ENCODE measurements around the gene ZNF341.

ZNF341 gene

DNA sequence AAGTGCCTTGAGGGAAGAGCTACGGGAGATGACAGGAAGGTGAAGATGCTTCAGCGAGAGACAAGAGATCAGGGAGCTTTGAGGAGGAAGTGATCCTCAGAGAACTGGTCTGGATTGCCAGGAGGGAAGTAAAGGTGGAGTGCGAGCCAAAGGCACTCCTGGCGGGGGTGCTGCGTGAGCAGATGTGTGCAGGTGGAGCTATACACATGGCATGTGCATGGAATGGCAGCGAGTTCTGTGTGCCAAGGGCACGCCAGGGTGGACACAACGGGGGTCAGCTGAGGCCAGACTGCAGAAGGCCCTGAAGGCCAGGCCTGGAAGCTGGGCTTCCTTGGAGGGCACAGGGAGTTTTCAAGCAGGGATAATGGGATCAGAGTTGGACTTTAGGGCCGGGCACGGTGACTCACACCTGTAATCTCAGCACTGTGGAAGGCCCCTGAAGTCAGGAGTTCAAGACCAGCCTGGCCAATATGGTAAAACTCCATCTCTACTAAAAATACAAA is 17.9 kb upstream of the ZNF341 start:
- TF ChIP-seq, protein P1, sequence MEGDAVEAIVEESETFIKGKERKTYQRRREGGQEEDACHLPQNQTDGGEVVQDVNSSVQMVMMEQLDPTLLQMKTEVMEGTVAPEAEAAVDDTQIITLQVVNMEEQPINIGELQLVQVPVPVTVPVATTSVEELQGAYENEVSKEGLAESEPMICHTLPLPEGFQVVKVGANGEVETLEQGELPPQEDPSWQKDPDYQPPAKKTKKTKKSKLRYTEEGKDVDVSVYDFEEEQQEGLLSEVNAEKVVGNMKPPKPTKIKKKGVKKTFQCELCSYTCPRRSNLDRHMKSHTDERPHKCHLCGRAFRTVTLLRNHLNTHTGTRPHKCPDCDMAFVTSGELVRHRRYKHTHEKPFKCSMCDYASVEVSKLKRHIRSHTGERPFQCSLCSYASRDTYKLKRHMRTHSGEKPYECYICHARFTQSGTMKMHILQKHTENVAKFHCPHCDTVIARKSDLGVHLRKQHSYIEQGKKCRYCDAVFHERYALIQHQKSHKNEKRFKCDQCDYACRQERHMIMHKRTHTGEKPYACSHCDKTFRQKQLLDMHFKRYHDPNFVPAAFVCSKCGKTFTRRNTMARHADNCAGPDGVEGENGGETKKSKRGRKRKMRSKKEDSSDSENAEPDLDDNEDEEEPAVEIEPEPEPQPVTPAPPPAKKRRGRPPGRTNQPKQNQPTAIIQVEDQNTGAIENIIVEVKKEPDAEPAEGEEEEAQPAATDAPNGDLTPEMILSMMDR (IDR thresholded peaks at IDR 0.05; ENCODE audit: borderline replicate concordance, extremely low read depth, low read length, poor library complexity, severe bottlenecking) = no peak
- no peak for TF ChIP-seq EZH2 (IDR thresholded peaks at IDR 0.05; ENCODE audit: borderline replicate concordance, low read depth, low read length, severe bottlenecking)
- peaks cover 9% of the 10 kb centered on the region; the same call in 1 of the 2 replicates for H3K79me2 ChIP-seq (ENCODE audit: insufficient read depth, low read length)
- no peaks in the 10 kb centered on the region for H3K27me3 ChIP-seq (ENCODE audit: insufficient read depth, low read length, poor library complexity)
- H3K9me3 ChIP-seq (ENCODE audit: insufficient read depth, low read length, severe bottlenecking) = no peaks in the 10 kb centered on the region
- H3K4me3 ChIP-seq (ENCODE audit: low read depth in 1 of 2, low read length in 2 of 2) = no peak overlapping the region
- no peak overlapping the region for H2AFZ ChIP-seq (ENCODE audit: low read depth, low read length)
- peaks cover 6% of the 10 kb centered on the region for H3K4me1 ChIP-seq (ENCODE audit: insufficient read depth, low read length)
- ATAC-seq (ENCODE audit: insufficient read depth, low read depth) (no peak), DNase-seq (no peak)
- H3K27ac ChIP-seq (ENCODE audit: low read length) = no peak overlapping the region
- H3K4me2 ChIP-seq (ENCODE audit: insufficient read depth, low read length) = no peak overlapping the region
- peaks cover 28% of the 10 kb centered on the region for H3K36me3 ChIP-seq (ENCODE audit: insufficient read depth, low read length)
- H3K9ac ChIP-seq (ENCODE audit: low read depth, low read length) = no peak overlapping the region
- no peaks in the 10 kb centered on the region for H4K20me1 ChIP-seq (ENCODE audit: insufficient read depth, low read length)

DNA sequence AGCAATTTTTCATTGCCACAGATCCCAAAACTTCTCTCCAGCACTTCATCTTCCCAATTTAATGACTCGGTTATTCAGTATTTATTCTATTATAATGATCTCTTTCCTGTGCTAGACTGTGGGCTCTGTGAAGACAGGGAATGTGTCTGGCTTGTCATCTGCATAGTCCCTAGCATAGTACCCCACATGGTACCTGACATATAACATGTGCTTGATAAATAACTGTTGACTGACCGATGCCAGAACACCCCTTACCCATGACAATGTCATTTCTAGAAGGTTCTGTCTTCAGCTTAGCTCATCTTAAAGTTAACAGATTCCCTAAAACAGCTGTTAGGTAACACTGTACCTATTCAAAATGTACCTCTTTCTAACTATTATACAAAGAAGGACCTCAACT is 15.3 kb upstream of the ZNF341 start:
- H3K27me3 ChIP-seq (ENCODE audit: insufficient read depth, low read length, poor library complexity) = no peaks in the 10 kb centered on the region
- peaks cover 18% of the 10 kb centered on the region for H3K79me2 ChIP-seq (ENCODE audit: insufficient read depth, low read length)
- no peak overlapping the region for H3K27ac ChIP-seq (ENCODE audit: low read length)
- TF ChIP-seq EZH2 (IDR thresholded peaks at IDR 0.05; ENCODE audit: borderline replicate concordance, low read depth, low read length, severe bottlenecking) = no peak
- TF ChIP-seq, protein P1 (IDR thresholded peaks at IDR 0.05; ENCODE audit: borderline replicate concordance, extremely low read depth, low read length, poor library complexity, severe bottlenecking) = no peak
- H3K9me3 ChIP-seq (ENCODE audit: insufficient read depth, low read length, severe bottlenecking) = no peaks in the 10 kb centered on the region
- no peak overlapping the region for H3K4me3 ChIP-seq (ENCODE audit: low read depth in 1 of 2, low read length in 2 of 2)
- H3K36me3 ChIP-seq (ENCODE audit: insufficient read depth, low read length) = peaks cover 17% of the 10 kb centered on the region
- H2AFZ ChIP-seq (ENCODE audit: low read depth, low read length) = no peak overlapping the region
- H3K4me2 ChIP-seq (ENCODE audit: insufficient read depth, low read length) = no peak overlapping the region
- H3K4me1 ChIP-seq (ENCODE audit: insufficient read depth, low read length) = peaks cover 26% of the 10 kb centered on the region
- no peak overlapping the region for H3K9ac ChIP-seq (ENCODE audit: low read depth, low read length)
- DNase-seq (no peak), ATAC-seq (ENCODE audit: insufficient read depth, low read depth) (no peak)
- no peaks in the 10 kb centered on the region for H4K20me1 ChIP-seq (ENCODE audit: insufficient read depth, low read length)

DNA sequence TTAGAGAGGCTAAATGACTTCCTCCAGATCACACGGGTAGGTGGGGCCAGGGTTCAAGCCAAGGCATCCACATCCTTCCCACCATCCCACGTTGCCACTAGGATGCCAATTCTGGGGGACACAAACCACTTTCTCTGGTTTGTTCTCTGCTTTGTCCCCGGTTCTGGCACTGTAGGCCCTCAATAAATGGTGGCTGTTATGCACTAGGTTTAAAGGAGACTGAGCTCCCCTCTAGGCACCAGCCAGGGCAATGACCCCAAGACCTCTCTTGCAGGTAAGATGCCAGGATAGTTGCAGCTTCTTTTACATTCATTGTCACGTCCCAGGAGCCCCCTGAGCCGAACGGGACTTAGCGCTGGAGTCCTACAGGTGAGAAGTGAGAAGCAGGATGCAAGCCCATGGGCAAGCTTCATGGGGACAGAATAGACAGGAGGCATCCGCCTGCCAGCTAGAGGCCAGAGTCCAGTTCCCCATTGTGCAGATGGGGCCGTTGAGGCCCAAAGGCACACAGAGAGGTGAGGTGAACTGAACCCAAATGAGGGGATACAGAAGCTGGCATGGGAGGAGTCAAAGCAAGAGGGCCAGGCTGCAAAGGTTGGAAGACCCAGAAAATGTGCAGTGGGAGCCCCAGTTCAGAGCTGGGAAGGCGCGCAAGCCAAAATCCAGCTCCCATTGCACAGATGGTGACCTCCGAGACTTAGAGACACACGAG is 12.4 kb upstream of the ZNF341 start:
- Histone ChIP-seq H3K9ac (ENCODE audit: low read depth, low read length) (peak overlapping the region; percentile 72), H3K4me1 (ENCODE audit: insufficient read depth, low read length) (peaks cover 26% of the 10 kb centered on the region), H3K4me3 (ENCODE audit: low read depth in 1 of 2, low read length in 2 of 2) (peak overlapping the region; percentile 47 to 67), H3K9me3 (ENCODE audit: insufficient read depth, low read length, severe bottlenecking) (no peaks in the 10 kb centered on the region), H4K20me1 (ENCODE audit: insufficient read depth, low read length) (no peaks in the 10 kb centered on the region), H3K36me3 (ENCODE audit: insufficient read depth, low read length) (no peaks in the 10 kb centered on the region; the same call in 1 of the 2 replicates), H2AFZ (ENCODE audit: low read depth, low read length) (peak overlapping the region; percentile 92), H3K27me3 (ENCODE audit: insufficient read depth, low read length, poor library complexity) (no peaks in the 10 kb centered on the region), H3K79me2 (ENCODE audit: insufficient read depth, low read length) (peaks cover 18% of the 10 kb centered on the region), H3K27ac (ENCODE audit: low read length) (peak overlapping the region; percentile 70), H3K4me2 (ENCODE audit: insufficient read depth, low read length) (peak overlapping the region; percentile 83)
- ATAC-seq (ENCODE audit: insufficient read depth, low read depth) = peak; percentile 1; the same call in 1 of the 3 replicates
- DNase-seq = no peak
- no peak for TF ChIP-seq EZH2 (IDR thresholded peaks at IDR 0.05; ENCODE audit: borderline replicate concordance, low read depth, low read length, severe bottlenecking)
- TF ChIP-seq, protein P1 (IDR thresholded peaks at IDR 0.05; ENCODE audit: borderline replicate concordance, extremely low read depth, low read length, poor library complexity, severe bottlenecking) = no peak

Data from DND-41 (cell line).